Left ventricle myocardium inferior (tissue), 1 donor: ENCODE results near the gene CLPSL1. TPM values are rescaled to one million over a fixed set of nuclear protein-coding genes. Genes with fewer than 3 reads are reported as not detected.

Experiments
- DNase-seq: peaks from one replicate; pipeline ENCODE4 v3.0.0-alpha.2; 2020
- H3K27ac ChIP-seq: fragments of 200-600 bp; replicated peaks from 2 replicates; pipeline ENCODE4 v1.8.0; 2021
- H3K27me3 ChIP-seq: fragments of 200-600 bp; 2 replicates; pipeline ENCODE4 v1.8.0; 2021; ENCODE audit warnings: low read depth
- H3K36me3 ChIP-seq: fragments of 200-600 bp; 2 replicates; pipeline ENCODE4 v1.8.0; 2021
- H3K4me1 ChIP-seq: fragments of 200-600 bp; 2 replicates; pipeline ENCODE4 v1.8.0; 2021
- H3K4me3 ChIP-seq: fragments of 200-600 bp; 2 replicates; pipeline ENCODE4 v1.8.0; 2021; ENCODE audit warnings: mild to moderate bottlenecking, moderate library complexity
- H3K9me3 ChIP-seq: fragments of 200-600 bp; replicated peaks from 2 replicates; pipeline ENCODE4 v1.8.0; 2021
- CTCF ChIP-seq: fragments of 200-600 bp; IDR thresholded peaks from 2 replicates; pipeline ENCODE4 v1.8.0; 2021; ENCODE audit warnings: antibody characterized with exemption, mild to moderate bottlenecking, borderline replicate concordance
- intact Hi-C: fragments of 100-400 bp; cut with micrococcal nuclease; formaldehyde crosslinking; loops from one replicate; pipeline ENCODE4 v1.11.0; 2022
- total RNA-seq: library from RNA; stranded (reverse); fragmentation: NEBNext Ultra II Directional; extraction: Animal tissue kit (Norgen Biotek cat#: 25700); gene quantifications from one replicate; pipeline ENCODE4 v1.2.1, GENCODE V29; 2021
- donor health status: DM: no; HTN: yes; CAD: no; lungs with severe emphysema.

The CLPSL1 gene
- total RNA-seq, 1 donor from 2014 or later: not detected

GRCh38 chr6:35786272-35786671 lies 5.5 kb downstream of the CLPSL1 start:
- Histone ChIP-seq H3K9me3 (no peaks in the 10 kb centered on the region), H3K36me3 (no peaks in the 10 kb centered on the region), H3K4me1 (no peaks in the 10 kb centered on the region), H3K27ac (no peak overlapping the region), H3K4me3 (no peak overlapping the region), H3K27me3 (peaks cover 99% of the 10 kb centered on the region)
- intact Hi-C loops: no loop called here
- TF ChIP-seq CTCF: no peak
- no peak for DNase-seq

DNA sequence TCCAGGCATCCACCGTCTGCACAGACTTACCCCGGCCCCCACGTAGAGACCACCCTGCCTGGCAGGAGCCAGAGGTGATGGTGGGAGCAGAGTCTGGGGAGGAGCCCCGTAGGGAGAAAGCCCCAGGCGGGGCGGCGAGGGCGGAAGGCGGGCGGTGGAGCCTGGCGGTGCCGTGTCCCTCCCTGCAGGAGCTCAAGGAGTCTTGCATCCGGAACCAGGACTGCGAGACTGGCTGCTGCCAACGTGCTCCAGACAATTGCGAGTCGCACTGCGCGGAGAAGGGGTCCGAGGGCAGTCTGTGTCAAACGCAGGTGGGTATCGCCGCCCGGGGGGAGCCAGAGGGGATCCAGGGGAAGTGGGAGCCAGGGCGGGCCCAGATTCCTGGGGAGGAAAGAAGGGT lies 6.0 kb downstream of the CLPSL1 start:
- Histone ChIP-seq H3K27ac (no peak overlapping the region), H3K27me3 (peaks cover 99% of the 10 kb centered on the region), H3K4me3 (no peak overlapping the region), H3K4me1 (no peaks in the 10 kb centered on the region), H3K9me3 (no peaks in the 10 kb centered on the region), H3K36me3 (no peaks in the 10 kb centered on the region)
- TF ChIP-seq CTCF: no peak
- intact Hi-C loops: no loop called here
- no peak for DNase-seq

DNA sequence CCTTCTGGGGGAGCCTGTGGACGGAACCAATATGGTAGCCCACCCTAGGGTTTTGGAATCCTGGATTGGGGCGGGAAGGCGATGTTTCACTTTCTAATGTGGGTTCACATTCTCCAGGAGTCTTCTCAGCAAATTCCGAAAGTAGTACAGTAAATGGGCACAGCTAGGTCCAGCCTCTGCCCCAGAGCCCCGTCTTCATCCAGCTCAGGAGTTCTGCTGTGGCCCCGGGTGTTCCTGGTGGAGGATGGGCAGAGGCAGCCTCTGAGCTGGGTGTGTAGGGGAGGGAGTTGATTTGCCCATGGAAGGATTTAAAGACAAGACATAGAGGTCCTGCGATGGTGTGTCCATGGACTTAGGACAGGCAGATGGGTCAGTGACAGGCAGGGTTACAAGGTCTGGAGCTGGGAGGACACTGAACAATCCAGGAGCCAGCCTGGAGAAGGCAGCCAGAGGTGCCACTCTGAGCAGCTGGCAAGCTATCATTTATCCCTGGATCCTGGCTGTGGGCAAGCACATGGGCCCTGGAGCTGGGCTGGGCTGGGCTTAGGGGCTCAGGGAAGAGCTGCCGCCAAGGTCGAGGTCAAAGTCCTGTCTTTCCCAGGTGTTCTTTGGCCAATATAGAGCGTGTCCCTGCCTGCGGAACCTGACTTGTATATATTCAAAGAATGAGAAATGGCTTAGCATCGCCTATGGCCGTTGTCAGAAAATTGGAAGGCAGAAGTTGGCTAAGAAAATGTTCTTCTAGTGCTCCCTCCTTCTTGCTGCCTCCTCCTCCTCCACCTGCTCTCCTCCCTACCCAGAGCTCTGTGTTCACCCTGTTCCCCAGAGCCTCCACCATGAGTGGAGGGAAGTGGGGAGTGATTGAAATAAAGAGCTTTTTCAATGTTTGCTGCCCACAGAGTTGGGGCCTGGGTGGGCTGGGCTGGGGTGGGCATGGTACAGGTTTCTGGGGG lies 6.7 kb downstream of the CLPSL1 start:
- Histone ChIP-seq H3K36me3 (no peaks in the 10 kb centered on the region), H3K27ac (no peak overlapping the region), H3K4me3 (no peak overlapping the region), H3K9me3 (no peaks in the 10 kb centered on the region), H3K27me3 (peaks cover 99% of the 10 kb centered on the region), H3K4me1 (no peaks in the 10 kb centered on the region)
- no peak for DNase-seq
- intact Hi-C loops: no loop called here
- TF ChIP-seq CTCF: no peak

- intact Hi-C loops: no loop called here
- no peak overlapping the region for H3K4me3 ChIP-seq
- H3K9me3 ChIP-seq: no peaks in the 10 kb centered on the region
- no peak for TF ChIP-seq CTCF
- H3K27ac ChIP-seq: no peak overlapping the region
- H3K4me1 ChIP-seq: no peaks in the 10 kb centered on the region
- peaks cover 94% of the 10 kb centered on the region for H3K27me3 ChIP-seq
- no peaks in the 10 kb centered on the region for H3K36me3 ChIP-seq
- DNase-seq: no peak
Observed at GRCh38 chr6:35788423-35788982, 7.7 kb downstream of the CLPSL1 start.

DNA sequence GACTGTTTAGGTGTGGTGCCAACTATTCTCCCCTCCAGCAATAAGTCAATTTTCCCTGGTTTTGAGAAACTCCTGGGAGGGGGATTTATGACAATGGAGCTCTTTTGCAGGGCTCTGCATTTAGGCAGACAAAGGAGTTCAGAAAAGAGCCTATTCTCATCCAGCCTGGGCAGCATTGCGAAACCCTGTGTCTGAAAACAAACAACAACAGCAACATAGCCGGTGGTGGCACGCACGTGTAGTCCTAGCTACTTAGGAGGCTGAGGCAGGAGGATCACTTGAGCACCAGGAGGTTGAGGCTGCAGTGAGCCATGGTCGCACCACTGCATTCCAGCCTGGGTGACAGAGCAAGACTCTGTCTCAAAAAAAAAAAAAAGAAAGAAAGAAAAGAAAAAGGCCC lies 9.9 kb downstream of the CLPSL1 start:
- intact Hi-C loops: no loop called here
- peaks cover 87% of the 10 kb centered on the region for H3K27me3 ChIP-seq

More for the DNA sequence above, 9.9 kb downstream of the CLPSL1 start:
- TF ChIP-seq CTCF: no peak
- Histone ChIP-seq H3K9me3 (no peaks in the 10 kb centered on the region), H3K4me3 (no peak overlapping the region), H3K27ac (no peak overlapping the region), H3K4me1 (no peaks in the 10 kb centered on the region), H3K36me3 (no peaks in the 10 kb centered on the region)
- no peak for DNase-seq
